Stimulated activated naive CD4-positive, alpha-beta T cell (primary cell): Measurements from ENCODE around the gene CATSPERZ.
A peak's percentile ranks its signal among the peaks of the same experiment; 100 is the strongest.

Experiments used
- DNase-seq, 6 experiments: peaks; one replicate each; lab custom pipeline; 2025; lab: John Stamatoyannopoulos, UW

The CATSPERZ gene

GRCh38 chr11:64285885-64286800 is 14.0 kb upstream of the CATSPERZ start:
- no peak for DNase-seq

GRCh38 chr11:64286801-64287159 is 13.4 kb upstream of the CATSPERZ start:
- no peak for DNase-seq

GRCh38 chr11:64287676-64288352 is 12.3 kb upstream of the CATSPERZ start:
- DNase-seq, result no peak

GRCh38 chr11:64288353-64288750 is 11.8 kb upstream of the CATSPERZ start:
- no peak for DNase-seq

GRCh38 chr11:64289002-64289564 is 11.1 kb upstream of the CATSPERZ start:
- DNase-seq, result no peak

- no peak for DNase-seq
Measured at GRCh38 chr11:64290352-64291261, 9.6 kb upstream of the CATSPERZ start.

- no peak for DNase-seq
Measured at GRCh38 chr11:64291262-64291751, 8.9 kb upstream of the CATSPERZ start, which contains the start of gene KCNK4. TSS of gene KCNK4 (plus strand) at chr11:64291302. CDS start at chr11:64293019, 1,717 bp downstream.

GRCh38 chr11:64291752-64292459 is 8.3 kb upstream of the CATSPERZ start:
- peak in 1 of 6 experiments; percentile 19 for DNase-seq

- peak in 1 of 6 experiments; percentile 33 for DNase-seq
Measured at GRCh38 chr11:64292460-64293254, 7.5 kb upstream of the CATSPERZ start.

GRCh38 chr11:64294774-64295173 is 5.4 kb upstream of the CATSPERZ start:
- DNase-seq, result no peak

- no peak for DNase-seq
Measured at GRCh38 chr11:64295760-64296159, 4.4 kb upstream of the CATSPERZ start.

- no peak for DNase-seq
Measured at GRCh38 chr11:64296236-64296635, 3.9 kb upstream of the CATSPERZ start.

- no peak for DNase-seq
Measured at GRCh38 chr11:64296830-64297698, 3.1 kb upstream of the CATSPERZ start.

- DNase-seq, result no peak
Measured at GRCh38 chr11:64297699-64298358, 2.3 kb upstream of the CATSPERZ start.

- no peak for DNase-seq
Measured at GRCh38 chr11:64298966-64299846, 952 bp upstream of the CATSPERZ start.

GRCh38 chr11:64303109-64304031 is 3.2 kb downstream of the CATSPERZ start:
- DNase-seq, result no peak

- no peak for DNase-seq
Measured at GRCh38 chr11:64304032-64304315, 3.8 kb downstream of the CATSPERZ start.
